Stimulated activated memory B cell treated with anti-CD40 and anti-IgM and Interleukin-4, amounts not matched to agents 10 μg/mL and 1 μg/mL and 100 μg/mL, for 72 hours (primary cell): ENCODE measurements around the gene NOP10.
"Not testable (repeated sequence)": the region's sequence is repeated elsewhere in the genome, so short reads cannot be mapped to it uniquely, and the experiment has no call there.

Experiments used
- ATAC-seq: fragments of 150-1000 bp; cut with Tn5 transposase; 2 replicates; pipeline ENCODE4 v1.10.0; 2021
- H3K27ac Mint-ChIP-seq: one replicate; pipeline ENCODE4 v1.8.0; 2022; ENCODE audit warnings: mild to moderate bottlenecking, mixed read lengths
- H3K27me3 Mint-ChIP-seq: one replicate; pipeline ENCODE4 v1.8.0; 2022; ENCODE audit warnings: mixed read lengths
- H3K36me3 Mint-ChIP-seq: one replicate; pipeline ENCODE4 v1.8.0; 2022; ENCODE audit warnings: mixed read lengths
- H3K4me1 Mint-ChIP-seq: one replicate; pipeline ENCODE4 v1.8.0; 2022; ENCODE audit warnings: mixed read lengths
- H3K4me3 Mint-ChIP-seq: one replicate; pipeline ENCODE4 v1.8.0; 2022; ENCODE audit warnings: mild to moderate bottlenecking, moderate library complexity, mixed read lengths
- H3K9me3 Mint-ChIP-seq: one replicate; pipeline ENCODE4 v1.8.0; 2022; ENCODE audit warnings: mixed read lengths

NOP10 gene

DNA sequence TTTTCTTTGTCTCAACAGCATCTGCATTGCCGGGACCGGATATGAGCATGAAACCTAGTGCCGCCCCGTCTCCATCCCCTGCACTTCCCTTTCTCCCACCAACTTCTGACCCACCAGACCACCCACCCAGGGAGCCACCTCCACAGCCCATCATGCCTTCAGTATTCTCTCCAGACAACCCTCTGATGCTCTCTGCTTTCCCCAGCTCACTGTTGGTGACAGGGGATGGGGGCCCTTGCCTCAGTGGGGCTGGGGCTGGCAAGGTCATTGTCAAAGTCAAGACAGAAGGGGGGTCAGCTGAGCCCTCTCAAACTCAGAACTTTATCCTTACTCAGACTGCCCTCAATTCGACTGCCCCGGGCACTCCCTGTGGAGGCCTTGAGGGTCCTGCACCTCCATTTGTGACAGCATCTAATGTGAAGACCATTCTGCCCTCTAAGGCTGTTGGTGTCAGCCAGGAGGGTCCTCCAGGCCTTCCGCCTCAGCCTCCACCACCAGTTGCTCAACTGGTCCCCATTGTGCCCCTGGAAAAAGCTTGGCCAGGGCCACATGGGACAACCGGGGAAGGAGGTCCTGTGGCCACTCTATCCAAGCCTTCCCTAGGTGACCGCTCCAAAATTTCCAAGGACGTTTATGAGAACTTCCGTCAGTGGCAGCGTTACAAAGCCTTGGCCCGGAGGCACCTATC lies 5.2 kb upstream of the NOP10 start:
- H3K36me3 Mint-ChIP-seq = no peaks in the 10 kb centered on the region
- H3K9me3 Mint-ChIP-seq = no peaks in the 10 kb centered on the region
- H3K27me3 Mint-ChIP-seq = no peaks in the 10 kb centered on the region
- H3K27ac Mint-ChIP-seq = no peak overlapping the region
- no peak overlapping the region for H3K4me3 Mint-ChIP-seq
- no peaks in the 10 kb centered on the region for H3K4me1 Mint-ChIP-seq
- no peak for ATAC-seq

DNA sequence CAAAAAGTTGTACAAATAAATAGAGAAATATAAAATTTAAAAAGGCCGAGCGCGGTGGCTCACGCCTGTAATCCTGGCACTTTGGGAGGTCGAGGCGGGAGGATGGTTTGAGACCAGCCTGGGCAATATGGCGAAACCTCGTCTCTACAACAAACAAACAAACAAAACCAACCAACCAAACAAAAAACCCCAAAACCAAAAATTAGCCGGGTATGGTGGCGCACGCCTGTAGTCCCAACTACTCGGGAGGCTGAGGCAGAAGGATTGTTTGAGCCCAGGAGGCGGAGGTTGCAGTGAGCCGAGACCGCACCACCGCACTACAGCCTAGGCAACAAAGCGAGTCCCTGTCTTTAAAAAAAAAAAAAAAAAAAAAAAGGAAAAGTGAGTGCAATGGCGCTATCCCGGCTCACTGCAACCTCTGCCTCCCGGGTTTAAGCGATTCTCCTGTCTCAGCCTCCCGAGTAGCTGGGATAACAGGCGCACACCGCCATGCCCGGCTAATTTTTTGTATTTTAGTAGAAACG lies 661 bp downstream of the NOP10 start:
- ATAC-seq, H3K27ac Mint-ChIP-seq, H3K9me3 Mint-ChIP-seq, H3K27me3 Mint-ChIP-seq, H3K4me3 Mint-ChIP-seq: not testable (repeated sequence)
- Mint-ChIP-seq H3K4me1 (peaks cover 19% of the 10 kb centered on the region), H3K36me3 (peaks cover 15% of the 10 kb centered on the region)

DNA sequence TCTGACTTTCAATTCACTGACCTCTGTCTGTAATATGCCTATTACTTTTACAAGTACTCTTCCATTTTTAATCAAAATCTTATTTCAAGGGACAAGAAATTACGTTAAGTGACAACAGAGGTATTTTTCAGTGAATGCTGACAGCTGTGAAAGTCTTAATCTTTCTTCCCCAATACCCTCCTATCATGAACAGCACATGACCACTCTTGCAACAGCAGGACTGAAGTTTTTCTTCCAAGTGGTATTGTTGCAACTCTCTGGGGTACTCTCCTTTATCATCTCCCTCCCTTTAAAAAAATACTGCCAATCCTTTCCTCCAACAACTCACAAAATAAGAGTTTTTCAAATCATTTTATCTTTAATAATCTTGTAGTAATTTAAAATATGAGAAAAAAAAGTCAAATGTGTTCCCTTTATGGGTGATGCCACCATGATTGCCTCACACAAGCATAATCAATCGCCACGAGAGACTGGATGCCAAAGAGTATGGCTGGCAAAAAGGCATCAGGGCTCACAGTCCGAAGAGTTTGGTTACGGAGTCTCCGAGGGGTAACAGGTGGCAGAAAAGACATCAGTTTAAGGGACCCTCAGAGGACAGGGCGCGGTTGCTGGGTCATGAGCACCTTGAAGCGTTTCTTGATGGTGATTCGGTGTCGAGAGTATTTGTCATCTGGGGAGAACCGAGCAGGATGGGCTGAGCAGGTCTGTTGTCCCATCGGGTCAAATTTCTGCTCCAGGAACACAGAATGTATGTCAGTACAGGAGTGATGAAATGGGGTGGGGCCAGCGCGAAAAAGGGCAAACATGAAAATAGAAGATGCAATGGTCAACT lies 1.3 kb downstream of the NOP10 start:
- no peak for ATAC-seq
- Mint-ChIP-seq H3K36me3 (peaks cover 20% of the 10 kb centered on the region), H3K27me3 (no peaks in the 10 kb centered on the region), H3K27ac (no peak overlapping the region), H3K9me3 (no peaks in the 10 kb centered on the region), H3K4me1 (peaks cover 25% of the 10 kb centered on the region), H3K4me3 (no peak overlapping the region)

DNA sequence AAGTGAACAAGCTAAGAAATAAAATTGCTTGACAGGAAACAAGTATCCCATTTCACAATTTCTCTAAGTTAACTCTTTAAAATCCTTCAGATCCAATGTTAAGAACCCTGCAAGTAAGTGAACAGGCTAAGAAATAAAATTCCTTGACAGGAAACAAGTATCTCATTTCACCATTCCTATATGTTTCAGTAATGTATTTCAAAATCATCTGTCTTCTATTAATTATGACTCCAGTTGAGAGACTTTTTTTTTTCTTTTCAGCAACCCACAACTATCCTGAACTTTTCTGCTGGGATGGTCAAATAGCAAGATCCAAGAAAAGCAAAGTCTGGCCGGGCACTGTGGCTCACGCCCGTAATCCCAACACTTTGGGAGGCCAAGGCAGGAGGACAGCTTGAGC lies 3.0 kb downstream of the NOP10 start:
- Mint-ChIP-seq H3K9me3 (no peaks in the 10 kb centered on the region), H3K4me1 (peaks cover 39% of the 10 kb centered on the region), H3K36me3 (peaks cover 20% of the 10 kb centered on the region), H3K27ac (no peak overlapping the region), H3K27me3 (no peaks in the 10 kb centered on the region), H3K4me3 (no peak overlapping the region)
- no peak for ATAC-seq

DNA sequence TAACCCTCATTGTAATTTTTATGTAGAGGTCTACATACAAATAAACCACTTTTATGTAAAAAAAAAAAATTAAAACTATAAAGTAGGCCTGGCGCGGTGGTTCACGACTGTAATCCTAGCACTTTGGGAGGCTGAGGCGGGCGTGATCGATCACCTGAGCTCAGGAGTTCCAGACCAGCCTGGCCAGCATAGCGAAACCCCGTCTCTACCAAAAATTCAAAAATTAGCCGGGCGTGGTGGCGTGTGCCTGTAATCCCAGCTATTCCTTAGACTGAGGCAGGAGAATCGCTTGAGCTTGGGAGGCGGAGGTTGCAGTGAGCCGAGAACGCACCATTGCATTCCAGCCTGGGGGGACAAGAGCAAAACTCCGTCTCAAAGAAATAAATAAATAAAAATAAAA lies 4.6 kb downstream of the NOP10 start:
- no peak for ATAC-seq
- H3K27ac Mint-ChIP-seq = peak overlapping the region; percentile 96
- H3K4me3 Mint-ChIP-seq = peak overlapping the region; percentile 100
- H3K36me3 Mint-ChIP-seq = peaks cover 20% of the 10 kb centered on the region
- H3K4me1 Mint-ChIP-seq = peaks cover 51% of the 10 kb centered on the region
- no peaks in the 10 kb centered on the region for H3K27me3 Mint-ChIP-seq
- no peaks in the 10 kb centered on the region for H3K9me3 Mint-ChIP-seq

DNA sequence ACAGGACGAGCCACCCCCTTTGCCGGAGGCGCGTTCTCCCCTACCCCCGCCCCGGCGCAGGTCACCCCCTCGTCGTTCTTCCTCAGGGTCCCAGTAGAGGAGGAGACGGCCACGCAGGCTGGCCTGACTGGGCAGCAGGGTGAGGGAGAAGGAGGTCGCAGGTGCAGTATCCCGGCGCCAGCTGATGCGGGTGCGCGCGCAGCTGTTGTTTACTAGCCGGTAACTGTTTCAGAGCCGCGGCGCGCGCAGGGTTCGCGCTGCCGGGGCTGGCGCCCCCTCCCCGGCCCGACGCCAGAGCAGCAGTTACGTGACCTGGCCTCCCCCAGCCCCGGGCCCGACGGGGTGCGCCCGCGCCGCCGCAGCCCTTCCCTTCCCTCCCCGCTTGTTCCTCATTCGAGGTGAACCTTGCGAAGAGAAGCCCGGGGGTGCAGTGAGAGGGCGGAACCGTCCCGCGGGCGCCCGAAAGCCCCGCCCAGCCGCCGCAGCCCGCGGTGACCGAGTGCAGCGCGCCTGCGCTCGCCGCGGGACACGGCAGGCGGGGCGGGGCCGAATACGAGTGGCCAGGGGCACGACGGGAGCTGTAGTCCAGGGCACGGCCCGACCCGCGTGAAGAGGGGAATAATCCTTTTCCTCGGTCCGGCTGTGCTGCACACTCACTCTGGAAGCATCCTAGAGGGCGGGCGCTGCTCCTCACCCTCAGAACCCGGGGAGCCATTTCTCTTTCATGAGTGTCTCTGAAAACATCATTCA lies 5.2 kb downstream of the NOP10 start, which contains the start of gene SLC12A6:
SLC12A6 (minus strand) TSS at position 225 of the 750 bp plus-strand sequence. CDS start 1,101 bp downstream, outside the sequence.
- peak; percentile 91 for ATAC-seq
- peak within 1 kb of the TSS; percentile 96 for H3K27ac Mint-ChIP-seq
- peak within 1 kb of the TSS; percentile 100 for H3K4me3 Mint-ChIP-seq
- H3K9me3 Mint-ChIP-seq = no peaks in the 10 kb centered on the region
- H3K4me1 Mint-ChIP-seq = peaks cover 53% of the 10 kb centered on the region
- H3K27me3 Mint-ChIP-seq = no peaks in the 10 kb centered on the region
- peaks cover 20% of the 10 kb centered on the region for H3K36me3 Mint-ChIP-seq

DNA sequence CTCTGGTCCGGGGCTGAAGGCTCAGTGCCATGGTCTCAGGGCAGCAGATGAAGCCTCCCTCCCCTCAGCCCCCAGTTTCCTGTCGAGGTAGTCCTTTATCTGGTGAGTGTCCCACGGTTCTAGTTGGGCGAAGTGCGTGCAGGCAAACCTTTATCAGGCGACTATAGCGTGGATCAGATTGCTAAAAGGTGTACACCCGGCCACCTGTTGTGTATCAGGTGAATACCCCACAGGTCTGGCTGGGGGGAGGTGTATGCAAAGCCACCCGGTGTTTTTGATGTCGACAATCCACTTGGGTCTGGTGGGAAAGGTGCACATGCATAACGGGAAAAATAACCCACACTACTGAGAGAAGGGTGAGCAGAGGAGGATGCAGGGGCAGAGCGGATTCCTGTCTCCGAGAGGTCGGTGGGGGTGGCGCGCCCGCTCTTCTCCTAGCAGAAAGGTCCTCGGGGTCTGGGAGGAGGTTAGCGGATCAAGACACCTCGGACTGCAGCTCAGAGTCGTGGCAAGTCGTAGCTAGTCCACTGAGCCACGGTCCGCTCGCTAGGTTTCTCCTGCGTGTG lies 5.9 kb downstream of the NOP10 start:
- H3K4me3 Mint-ChIP-seq = peak overlapping the region; percentile 100
- H3K9me3 Mint-ChIP-seq = no peaks in the 10 kb centered on the region
- H3K36me3 Mint-ChIP-seq = peaks cover 21% of the 10 kb centered on the region
- peak; percentile 44 for ATAC-seq
- no peaks in the 10 kb centered on the region for H3K27me3 Mint-ChIP-seq
- H3K4me1 Mint-ChIP-seq = peaks cover 55% of the 10 kb centered on the region
- H3K27ac Mint-ChIP-seq = peak overlapping the region; percentile 96

DNA sequence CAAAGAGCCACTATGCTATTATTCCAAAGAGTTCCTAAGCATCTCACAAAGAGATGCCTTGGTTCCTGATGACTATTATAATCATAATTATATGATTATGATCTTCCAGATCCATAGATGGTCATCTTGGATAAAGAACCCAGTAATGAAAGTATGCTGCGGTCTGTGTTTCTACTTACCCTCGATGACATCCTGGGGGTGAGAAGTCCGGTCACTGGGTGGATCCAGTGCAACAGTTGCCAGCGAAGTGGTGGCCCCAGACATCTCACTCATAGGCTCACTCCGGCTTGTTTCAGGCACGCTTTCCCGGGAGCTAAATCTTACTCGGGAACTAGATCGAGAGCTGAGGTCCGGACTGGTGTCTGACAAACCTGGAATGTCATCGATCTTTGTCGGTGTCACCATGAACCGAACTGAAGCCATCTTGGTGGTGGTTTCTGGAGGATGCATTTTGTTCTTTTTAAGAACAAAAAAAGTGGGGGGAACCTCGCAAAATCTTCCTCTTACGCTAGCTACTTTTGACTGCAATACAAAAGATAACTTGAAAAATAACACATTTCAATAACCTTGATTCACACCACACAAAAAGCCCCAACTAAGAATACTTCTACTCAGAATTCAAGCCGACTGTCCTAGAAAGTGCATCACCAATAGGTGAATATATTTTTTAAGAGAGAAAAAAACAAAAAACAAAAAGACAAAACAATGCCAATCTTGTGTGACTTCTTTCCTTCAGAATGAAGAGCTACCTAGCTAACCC lies 6.5 kb downstream of the NOP10 start:
- H3K27me3 Mint-ChIP-seq = no peaks in the 10 kb centered on the region
- no peaks in the 10 kb centered on the region for H3K9me3 Mint-ChIP-seq
- H3K4me3 Mint-ChIP-seq = peak overlapping the region; percentile 100
- H3K27ac Mint-ChIP-seq = peak overlapping the region; percentile 96
- ATAC-seq = no peak
- peaks cover 55% of the 10 kb centered on the region for H3K4me1 Mint-ChIP-seq
- peaks cover 20% of the 10 kb centered on the region for H3K36me3 Mint-ChIP-seq

DNA sequence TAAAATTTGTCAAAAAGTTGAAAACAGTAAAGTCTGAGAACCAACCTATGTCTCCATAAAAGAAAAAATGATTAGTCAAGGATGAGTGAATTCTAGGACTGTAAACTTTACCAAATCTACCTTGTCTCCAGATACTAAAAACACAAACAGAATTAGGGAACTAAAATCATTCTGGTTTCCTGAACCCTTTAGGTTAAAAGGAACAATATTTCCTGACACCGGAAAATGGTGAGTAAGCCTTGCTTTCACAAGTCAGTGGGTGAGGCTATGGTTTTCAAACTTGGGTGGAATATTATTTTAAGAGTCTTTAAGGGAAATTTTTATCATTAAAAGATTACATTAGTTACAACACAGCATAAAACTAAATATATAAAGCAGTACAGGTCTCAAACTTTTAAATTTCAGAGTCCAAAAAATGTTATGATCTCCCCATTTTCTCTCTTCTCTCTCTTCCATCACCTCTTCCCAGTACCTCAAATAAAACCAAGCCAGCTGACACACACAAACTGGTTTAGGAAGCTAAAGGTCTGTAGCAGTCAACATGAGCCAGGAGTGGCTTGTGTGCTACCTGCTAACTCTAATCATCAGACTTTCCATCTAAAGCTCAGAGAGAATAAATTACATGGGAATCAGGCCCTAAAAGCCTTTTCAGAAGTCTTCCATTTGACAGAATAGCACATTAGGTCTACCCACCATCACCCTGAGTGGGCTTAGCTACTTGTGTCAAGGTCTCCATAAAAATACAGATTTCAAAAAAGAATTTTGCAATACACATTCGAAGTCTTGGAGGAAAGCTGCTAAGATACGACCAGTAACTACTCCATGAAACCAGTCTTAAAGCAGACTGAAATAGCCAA lies 7.5 kb downstream of the NOP10 start:
- Mint-ChIP-seq H3K36me3 (peaks cover 11% of the 10 kb centered on the region), H3K4me1 (peaks cover 55% of the 10 kb centered on the region), H3K27me3 (no peaks in the 10 kb centered on the region), H3K9me3 (no peaks in the 10 kb centered on the region), H3K27ac (peak overlapping the region; percentile 96), H3K4me3 (peak overlapping the region; percentile 100)
- ATAC-seq = no peak

DNA sequence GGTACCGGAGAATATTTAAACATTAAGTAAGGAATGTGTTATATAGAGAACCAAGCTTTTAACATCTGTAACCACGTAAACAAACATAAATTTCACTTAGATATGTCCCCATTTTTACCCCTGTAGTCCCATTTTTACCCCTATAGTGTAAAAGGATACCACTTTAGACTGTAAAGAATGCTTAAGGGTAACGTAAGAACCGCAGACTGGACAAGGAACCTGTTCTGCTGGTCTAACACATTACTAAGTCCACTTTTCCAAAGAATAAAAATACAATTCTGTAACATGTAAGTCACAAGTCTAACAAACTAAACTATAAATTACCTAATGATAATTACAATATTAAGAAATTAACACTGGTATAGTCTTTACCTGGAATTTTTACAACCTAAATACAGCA lies 8.3 kb downstream of the NOP10 start:
- Mint-ChIP-seq H3K36me3 (peaks cover 11% of the 10 kb centered on the region), H3K4me3 (peak overlapping the region; percentile 100), H3K27me3 (no peaks in the 10 kb centered on the region), H3K9me3 (no peaks in the 10 kb centered on the region), H3K4me1 (peaks cover 58% of the 10 kb centered on the region), H3K27ac (peak overlapping the region; percentile 96)
- no peak for ATAC-seq

DNA sequence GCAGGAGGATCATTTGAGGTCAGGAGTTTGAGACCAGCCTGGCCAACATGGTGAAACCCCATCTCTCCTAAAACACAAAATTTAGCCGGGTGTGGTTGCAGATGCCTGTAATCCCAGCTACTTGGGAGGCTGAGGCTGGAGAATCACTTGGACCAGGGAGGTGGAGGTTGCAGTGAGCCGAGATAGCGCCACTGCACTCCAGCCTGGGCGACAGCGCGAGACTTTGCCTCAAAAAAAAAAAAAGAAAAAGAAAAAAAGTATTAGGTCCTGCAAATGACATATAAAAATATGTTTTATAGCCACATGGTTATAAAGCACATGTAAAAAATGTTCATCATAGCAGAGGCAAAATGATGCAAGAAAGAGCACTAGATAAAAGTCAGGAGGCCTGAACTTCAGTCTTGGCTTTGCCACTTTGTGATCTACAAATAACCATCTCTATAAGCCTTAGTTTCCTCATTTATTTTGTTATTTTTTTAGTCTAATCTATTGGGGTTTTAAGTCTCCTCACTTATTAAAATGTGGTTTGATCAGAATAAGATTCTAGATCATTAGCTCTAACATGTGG lies 10.3 kb downstream of the NOP10 start:
- Mint-ChIP-seq H3K36me3 (peaks cover 11% of the 10 kb centered on the region), H3K9me3 (no peaks in the 10 kb centered on the region), H3K27ac (peak overlapping the region; percentile 96), H3K4me1 (peaks cover 79% of the 10 kb centered on the region), H3K27me3 (no peaks in the 10 kb centered on the region), H3K4me3 (no peak overlapping the region)
- ATAC-seq = no peak

DNA sequence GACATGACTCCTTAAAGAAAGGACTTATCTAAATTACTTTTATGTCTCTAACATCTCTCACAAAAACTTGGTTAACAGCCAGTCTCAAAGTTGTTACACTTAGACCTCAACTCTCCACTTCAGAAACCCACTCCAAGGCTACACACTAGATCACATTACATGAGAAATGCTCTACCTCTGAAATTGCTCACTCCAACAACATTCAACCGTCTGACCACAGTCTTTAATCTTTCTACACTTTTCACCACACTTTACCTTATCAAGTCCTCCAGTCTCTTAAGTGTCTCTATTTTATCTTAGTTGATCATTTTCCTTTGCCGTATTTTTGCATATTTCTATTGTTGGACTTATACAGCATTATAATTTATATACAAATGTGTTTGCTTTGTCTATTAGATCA lies 11.1 kb downstream of the NOP10 start:
- Mint-ChIP-seq H3K4me3 (peak overlapping the region; percentile 1), H3K9me3 (no peaks in the 10 kb centered on the region), H3K27me3 (no peaks in the 10 kb centered on the region), H3K36me3 (peaks cover 6% of the 10 kb centered on the region), H3K4me1 (peaks cover 80% of the 10 kb centered on the region), H3K27ac (peak overlapping the region; percentile 96)
- ATAC-seq = no peak

DNA sequence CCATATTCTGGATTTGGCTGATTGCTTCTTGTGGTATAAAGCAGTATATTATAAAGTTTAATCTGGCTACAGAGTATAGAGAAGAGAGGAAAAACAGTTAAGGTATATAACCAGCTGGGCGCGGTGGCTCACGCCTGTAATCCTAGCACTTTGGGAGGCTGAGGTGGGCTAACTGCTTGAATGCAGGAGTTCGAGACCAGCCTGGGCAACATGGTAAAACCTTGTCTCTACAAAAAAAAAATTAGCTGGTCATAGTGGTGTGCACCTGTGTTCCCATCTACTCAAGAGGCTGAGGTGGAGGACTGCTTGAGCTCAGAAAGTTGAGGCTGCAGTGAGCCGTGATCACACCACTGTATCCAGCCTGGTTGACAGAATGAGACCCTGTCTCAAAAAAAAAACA lies 12.7 kb downstream of the NOP10 start:
- H3K9me3 Mint-ChIP-seq = no peaks in the 10 kb centered on the region
- H3K27me3 Mint-ChIP-seq = no peaks in the 10 kb centered on the region
- peak overlapping the region; percentile 96 for H3K27ac Mint-ChIP-seq
- H3K36me3 Mint-ChIP-seq = peaks cover 6% of the 10 kb centered on the region
- H3K4me1 Mint-ChIP-seq = peaks cover 74% of the 10 kb centered on the region
- ATAC-seq = no peak
- H3K4me3 Mint-ChIP-seq = peak overlapping the region; percentile 42
